NB4 (cell line): ENCODE data around the gene PINK1.
"Not testable (repeated sequence)": the region's sequence is repeated elsewhere in the genome, so short reads cannot be mapped to it uniquely, and the experiment has no call there.

ENCODE experiments used
- DNase-seq: peaks from one replicate; pipeline ENCODE4 v3.0.0; 2010; ENCODE audit warnings: low read depth
- H3K4me3 ChIP-seq: one replicate; pipeline ENCODE4 v1.5.1; 2011; ENCODE audit warnings: mild to moderate bottlenecking, low read depth, low read length, moderate library complexity
- CTCF ChIP-seq: IDR thresholded peaks from one replicate; pipeline ENCODE4 v1.5.1; 2012; ENCODE audit warnings: low read depth, low read length
- MAX ChIP-seq: IDR thresholded peaks from 2 replicates; pipeline ENCODE4 v1.6.1; 2011; ENCODE audit warnings: low read depth, low read length
- MYC ChIP-seq: IDR thresholded peaks from 2 replicates; pipeline ENCODE4 v1.6.1; 2011; ENCODE audit warnings: low read depth, low read length
- POLR2A ChIP-seq: IDR thresholded peaks from 2 replicates; pipeline ENCODE4 v1.6.1; 2011; ENCODE audit warnings: mild to moderate bottlenecking; ENCODE audit not compliant: insufficient read length; ENCODE audit errors: extremely low read depth

PINK1 gene

GRCh38 chr1:20670936-20671335 is 37.7 kb downstream of the PINK1 start:
- H3K4me3 ChIP-seq: no peak overlapping the region
- DNase-seq: no peak

GRCh38 chr1:20672265-20672632 is 39.0 kb downstream of the PINK1 start:
- no peak for TF ChIP-seq MYC
- no peak for TF ChIP-seq CTCF
- no peak for TF ChIP-seq MAX
- no peak for TF ChIP-seq POLR2A
- no peak overlapping the region for H3K4me3 ChIP-seq
- no peak for DNase-seq

More at GRCh38 chr1:20670936-20671335, 37.7 kb downstream of the PINK1 start:
- TF ChIP-seq MYC: no peak
- no peak for TF ChIP-seq MAX
- TF ChIP-seq POLR2A: no peak
- TF ChIP-seq CTCF: no peak

GRCh38 chr1:20673626-20674025 is 40.4 kb downstream of the PINK1 start:
- not testable (repeated sequence) for DNase-seq, H3K4me3 ChIP-seq

GRCh38 chr1:20678599-20678998 is 45.3 kb downstream of the PINK1 start:
- H3K4me3 ChIP-seq: no peak overlapping the region
- DNase-seq: no peak
- TF ChIP-seq CTCF: no peak
- TF ChIP-seq MAX: no peak
- no peak for TF ChIP-seq MYC
- TF ChIP-seq POLR2A: no peak

- TF ChIP-seq MAX (no peak), POLR2A (no peak), MYC (no peak), CTCF (no peak)
- DNase-seq: no peak
Observed at GRCh38 chr1:20680269-20680668, 47.0 kb downstream of the PINK1 start.

GRCh38 chr1:20681999-20682398 is 48.7 kb downstream of the PINK1 start:
- DNase-seq: no peak
- TF ChIP-seq MYC: no peak
- no peak for TF ChIP-seq MAX
- no peak for TF ChIP-seq CTCF
- TF ChIP-seq POLR2A: no peak
- H3K4me3 ChIP-seq: no peak overlapping the region

More at GRCh38 chr1:20680269-20680668, 47.0 kb downstream of the PINK1 start:
- no peak overlapping the region for H3K4me3 ChIP-seq
